22Rv1 (cell line): ENCODE measurements around the gene KLF2.

ENCODE experiments used
- ZFX ChIP-seq: fragments of 450-650 bp; IDR thresholded peaks from 2 replicates; pipeline ENCODE4 v1.6.1; 2017; ENCODE audit warnings: antibody characterized with exemption, borderline replicate concordance
- TF ChIP-seq, protein P1 (sequence below): fragments of 450-650 bp; IDR thresholded peaks from 2 replicates; pipeline ENCODE4 v1.5.1; 2017; ENCODE audit warnings: mild to moderate bottlenecking

GRCh38 chr19:16319481-16319880 is 5.1 kb upstream of the KLF2 start:
- TF ChIP-seq, protein P1, sequence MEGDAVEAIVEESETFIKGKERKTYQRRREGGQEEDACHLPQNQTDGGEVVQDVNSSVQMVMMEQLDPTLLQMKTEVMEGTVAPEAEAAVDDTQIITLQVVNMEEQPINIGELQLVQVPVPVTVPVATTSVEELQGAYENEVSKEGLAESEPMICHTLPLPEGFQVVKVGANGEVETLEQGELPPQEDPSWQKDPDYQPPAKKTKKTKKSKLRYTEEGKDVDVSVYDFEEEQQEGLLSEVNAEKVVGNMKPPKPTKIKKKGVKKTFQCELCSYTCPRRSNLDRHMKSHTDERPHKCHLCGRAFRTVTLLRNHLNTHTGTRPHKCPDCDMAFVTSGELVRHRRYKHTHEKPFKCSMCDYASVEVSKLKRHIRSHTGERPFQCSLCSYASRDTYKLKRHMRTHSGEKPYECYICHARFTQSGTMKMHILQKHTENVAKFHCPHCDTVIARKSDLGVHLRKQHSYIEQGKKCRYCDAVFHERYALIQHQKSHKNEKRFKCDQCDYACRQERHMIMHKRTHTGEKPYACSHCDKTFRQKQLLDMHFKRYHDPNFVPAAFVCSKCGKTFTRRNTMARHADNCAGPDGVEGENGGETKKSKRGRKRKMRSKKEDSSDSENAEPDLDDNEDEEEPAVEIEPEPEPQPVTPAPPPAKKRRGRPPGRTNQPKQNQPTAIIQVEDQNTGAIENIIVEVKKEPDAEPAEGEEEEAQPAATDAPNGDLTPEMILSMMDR: no peak
- no peak for TF ChIP-seq ZFX
